Renal cortex interstitium (tissue), 3 donors: ENCODE results near the gene TMEM89. TPM values are rescaled to one million over a fixed set of nuclear protein-coding genes. Genes with fewer than 3 reads are reported as not detected.

ENCODE experiments used
- polyA plus RNA-seq, 3 donors: library from polyadenylated mRNA; unstranded; fragments of 120-200 nt; gene quantifications; one replicate each; pipeline ENCODE4 v1.2.1, GENCODE V29; 2013; ENCODE audit not compliant: insufficient read length in 3 of 3

TMEM89 gene
- polyA plus RNA-seq, 3 donors, result 0.30 TPM; not detected in 2

Other genes with a start within 250 kb of the TMEM89 start
- gene FBXW12, start 249.6 kb downstream of the TMEM89 start, polyA plus RNA-seq, result under 1 TPM; 0.50 to 0.77 (median 0.65) TPM
- gene PLXNB1, start 191.7 kb downstream of the TMEM89 start, polyA plus RNA-seq, result 100 to 1,000 TPM; 190 to 238 (median 200) TPM
- gene CCDC51, start 181.7 kb downstream of the TMEM89 start, polyA plus RNA-seq, result 10 to 100 TPM; 25.5 to 28.8 (median 26.2) TPM
- 100 to 1,000 TPM; 264 to 326 (median 318) TPM for gene TMA7, start 181.5 kb downstream of the TMEM89 start, polyA plus RNA-seq
- 10 to 100 TPM; 12.7 to 14.9 (median 13.1) TPM for gene ATRIP, start 175.0 kb downstream of the TMEM89 start, polyA plus RNA-seq
- gene SHISA5, start 117.6 kb downstream of the TMEM89 start, polyA plus RNA-seq, result 100 to 1,000 TPM in 2 of 3 donors, 10 to 100 TPM in 1; 93.2 to 120 (median 101) TPM
- 10 to 100 TPM in 1 of 3 donors, 1 to 10 TPM in 2; 4.0 to 12.8 (median 5.2) TPM for gene PFKFB4, start 65.0 kb downstream of the TMEM89 start, polyA plus RNA-seq
- under 1 TPM; 0.26 to 0.41 (median 0.30) TPM for gene UCN2, start 58.0 kb downstream of the TMEM89 start, polyA plus RNA-seq
- 10 to 100 TPM; 15.5 to 31.0 (median 30.0) TPM for gene COL7A1, start 26.4 kb downstream of the TMEM89 start, polyA plus RNA-seq
- 100 to 1,000 TPM; 268 to 311 (median 285) TPM for gene UQCRC1, start 12.1 kb downstream of the TMEM89 start, polyA plus RNA-seq
- 10 to 100 TPM; 26.8 to 33.9 (median 29.0) TPM for gene SLC26A6, start 13.7 kb upstream of the TMEM89 start, polyA plus RNA-seq
- gene CELSR3, start 41.1 kb upstream of the TMEM89 start, polyA plus RNA-seq, result 1 to 10 TPM; 1.2 to 1.3 (median 1.2) TPM
- 10 to 100 TPM; 15.1 to 23.4 (median 20.0) TPM for gene NCKIPSD, start 64.1 kb upstream of the TMEM89 start, polyA plus RNA-seq
- gene IP6K2, start 95.5 kb upstream of the TMEM89 start, polyA plus RNA-seq, result 100 to 1,000 TPM; 201 to 262 (median 238) TPM
- 10 to 100 TPM; 40.0 to 49.8 (median 47.0) TPM for gene PRKAR2A, start 226.1 kb upstream of the TMEM89 start, polyA plus RNA-seq